Measurements from ENCODE around the gene ANKRD26. TPM values are rescaled to one million over a fixed set of nuclear protein-coding genes. Genes with fewer than 3 reads are reported as not detected.

Gene ANKRD26
- total and polyA plus RNA-seq, 8 donors = 1.2 to 46.1 (median 9.0) TPM

DNA sequence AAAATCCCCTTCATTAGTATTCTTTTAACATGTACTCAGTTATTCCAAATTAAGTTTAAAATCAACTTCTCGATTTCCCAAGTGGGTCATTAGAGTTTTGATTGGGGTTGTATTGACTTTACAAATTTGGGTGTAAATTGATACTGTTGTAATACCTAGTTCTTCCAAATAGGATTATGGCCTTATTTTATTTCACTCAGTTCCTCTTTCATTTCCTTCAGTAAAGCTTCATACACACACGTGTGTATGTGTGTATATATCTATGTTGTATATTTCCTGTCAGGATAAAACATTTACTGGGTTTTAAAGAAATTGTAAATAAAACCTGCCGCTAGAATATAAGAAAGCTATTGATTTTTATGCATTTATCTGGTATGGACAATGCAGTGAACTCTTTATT, 38.0 kb upstream of the ANKRD26 start:
- H3K36me3 ChIP-seq = peaks cover 19 to 97% (median 86%) of the 10 kb centered on the region in 4 donors
- no peaks in the 10 kb centered on the region for H3K4me1 ChIP-seq
- WGBS, 5 donors = 73 to 90% (median 86%) methylated on average over 3 of the region's 3 CpGs
- no peaks in the 10 kb centered on the region for H3K27me3 ChIP-seq
- no peak for DNase-seq
- no peak overlapping the region for H3K4me3 ChIP-seq
- no peak for TF ChIP-seq EP300 (IDR thresholded peaks at IDR 0.05)
- TF ChIP-seq POLR2AphosphoS5 (IDR thresholded peaks at IDR 0.05) = no peak
- TF ChIP-seq POLR2A (IDR thresholded peaks at IDR 0.05) = no peak
- TF ChIP-seq, protein P1, sequence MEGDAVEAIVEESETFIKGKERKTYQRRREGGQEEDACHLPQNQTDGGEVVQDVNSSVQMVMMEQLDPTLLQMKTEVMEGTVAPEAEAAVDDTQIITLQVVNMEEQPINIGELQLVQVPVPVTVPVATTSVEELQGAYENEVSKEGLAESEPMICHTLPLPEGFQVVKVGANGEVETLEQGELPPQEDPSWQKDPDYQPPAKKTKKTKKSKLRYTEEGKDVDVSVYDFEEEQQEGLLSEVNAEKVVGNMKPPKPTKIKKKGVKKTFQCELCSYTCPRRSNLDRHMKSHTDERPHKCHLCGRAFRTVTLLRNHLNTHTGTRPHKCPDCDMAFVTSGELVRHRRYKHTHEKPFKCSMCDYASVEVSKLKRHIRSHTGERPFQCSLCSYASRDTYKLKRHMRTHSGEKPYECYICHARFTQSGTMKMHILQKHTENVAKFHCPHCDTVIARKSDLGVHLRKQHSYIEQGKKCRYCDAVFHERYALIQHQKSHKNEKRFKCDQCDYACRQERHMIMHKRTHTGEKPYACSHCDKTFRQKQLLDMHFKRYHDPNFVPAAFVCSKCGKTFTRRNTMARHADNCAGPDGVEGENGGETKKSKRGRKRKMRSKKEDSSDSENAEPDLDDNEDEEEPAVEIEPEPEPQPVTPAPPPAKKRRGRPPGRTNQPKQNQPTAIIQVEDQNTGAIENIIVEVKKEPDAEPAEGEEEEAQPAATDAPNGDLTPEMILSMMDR (IDR thresholded peaks at IDR 0.05) = no peak
- intact Hi-C loops (cut with DNase I; ENCODE audit: low total_unique reads) = no loop called here
- H3K27ac ChIP-seq = no peak overlapping the region
- no peaks in the 10 kb centered on the region for H3K9me3 ChIP-seq

DNA sequence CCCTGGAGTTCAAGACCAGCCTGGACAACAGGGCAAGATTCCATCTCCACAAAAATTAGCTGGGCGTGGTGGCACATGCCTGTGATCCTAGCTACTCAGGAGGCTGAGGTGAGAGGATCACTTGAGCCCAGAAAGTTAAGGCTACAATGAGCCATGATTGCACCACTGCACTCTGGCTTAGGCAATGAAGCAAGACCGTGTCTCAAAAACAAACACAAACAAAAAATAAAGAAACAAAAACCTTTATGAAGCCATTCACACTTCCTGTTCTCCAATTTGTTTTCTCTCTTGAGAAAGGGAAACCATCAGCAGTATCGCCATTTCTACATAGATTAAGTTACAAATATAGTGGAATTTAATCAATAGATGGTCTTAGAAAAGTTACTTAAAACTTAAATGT, 34.1 kb upstream of the ANKRD26 start:
- H3K36me3 ChIP-seq = peaks cover 36 to 97% (median 88%) of the 10 kb centered on the region in 4 donors
- no peak overlapping the region for H3K27ac ChIP-seq
- no peak overlapping the region for H3K4me3 ChIP-seq
- H3K9me3 ChIP-seq = no peaks in the 10 kb centered on the region
- intact Hi-C loops (cut with DNase I; ENCODE audit: low total_unique reads) = no loop called here
- TF ChIP-seq, protein P1 (IDR thresholded peaks at IDR 0.05) = no peak
- TF ChIP-seq EP300 (IDR thresholded peaks at IDR 0.05) = no peak
- no peak for TF ChIP-seq POLR2A (IDR thresholded peaks at IDR 0.05)
- no peak for TF ChIP-seq POLR2AphosphoS5 (IDR thresholded peaks at IDR 0.05)
- 90 to 98% (median 92%) methylated on average over 3 of the region's 3 CpGs for WGBS, 5 donors
- no peaks in the 10 kb centered on the region for H3K27me3 ChIP-seq
- DNase-seq = no peak
- H3K4me1 ChIP-seq = no peaks in the 10 kb centered on the region

DNA sequence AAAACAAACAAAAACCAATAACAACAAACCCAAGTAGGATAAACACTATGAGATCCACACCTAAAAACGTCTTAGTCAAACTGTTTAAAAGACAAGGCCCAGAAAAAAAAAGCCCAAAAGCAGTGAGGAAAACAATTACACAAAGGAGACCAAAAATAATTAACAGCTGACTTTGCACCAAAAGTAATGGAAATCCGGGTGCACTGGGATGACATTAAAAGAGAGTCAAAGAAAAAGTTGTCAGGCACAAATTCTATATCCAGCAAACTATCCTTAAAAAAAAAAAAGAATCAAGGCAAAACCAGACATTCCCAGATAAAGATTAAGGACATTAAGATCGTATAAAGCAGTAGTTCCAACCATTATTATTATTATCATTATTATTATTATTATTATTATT, 7.9 kb upstream of the ANKRD26 start:
- H3K4me3 ChIP-seq = no peak overlapping the region
- H3K27ac ChIP-seq = no peak overlapping the region
- H3K27me3 ChIP-seq = no peaks in the 10 kb centered on the region
- no peak for DNase-seq
- H3K9me3 ChIP-seq = peaks cover 0 to 5% (median 0%) of the 10 kb centered on the region in 4 donors
- TF ChIP-seq POLR2AphosphoS5 (IDR thresholded peaks at IDR 0.05) (no peak), EP300 (IDR thresholded peaks at IDR 0.05) (no peak), POLR2A (IDR thresholded peaks at IDR 0.05) (no peak)
- TF ChIP-seq, protein P1 (IDR thresholded peaks at IDR 0.05) = no peak
- peaks cover 17 to 69% (median 57%) of the 10 kb centered on the region in 4 donors for H3K36me3 ChIP-seq
- no peaks in the 10 kb centered on the region for H3K4me1 ChIP-seq
- WGBS, 5 donors = 94 to 99% (median 95%) methylated on average over 3 of the region's 3 CpGs
- intact Hi-C loops (cut with DNase I; ENCODE audit: low total_unique reads) = no loop called here

DNA sequence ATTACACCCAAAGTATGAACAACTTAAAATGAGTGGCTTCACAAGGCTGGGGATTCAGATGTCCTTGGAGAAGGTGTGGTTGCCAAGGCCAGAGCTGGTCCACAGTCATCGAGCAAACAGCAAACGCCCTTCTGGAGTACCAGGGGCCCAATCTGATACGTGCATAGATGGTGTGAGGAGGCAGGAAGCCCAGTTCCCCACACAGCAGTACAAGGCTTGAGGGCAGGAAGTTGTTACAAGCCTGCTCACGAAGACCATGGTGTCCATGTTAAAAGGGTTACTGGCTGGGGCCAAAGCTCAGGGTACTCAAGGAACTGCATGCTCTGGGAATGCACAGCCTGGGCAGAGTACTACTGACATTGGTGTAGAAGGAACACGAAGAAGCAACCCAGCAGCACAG, 4.6 kb upstream of the ANKRD26 start:
- no peaks in the 10 kb centered on the region for H3K27me3 ChIP-seq
- intact Hi-C loops (cut with DNase I; ENCODE audit: low total_unique reads) = no loop called here
- H3K27ac ChIP-seq = no peak overlapping the region
- TF ChIP-seq POLR2AphosphoS5 (IDR thresholded peaks at IDR 0.05) (no peak), POLR2A (IDR thresholded peaks at IDR 0.05) (no peak), EP300 (IDR thresholded peaks at IDR 0.05) (no peak)
- TF ChIP-seq, protein P1 (IDR thresholded peaks at IDR 0.05) = no peak
- peaks cover 0 to 5% (median 0%) of the 10 kb centered on the region in 4 donors for H3K9me3 ChIP-seq
- H3K4me1 ChIP-seq = peaks cover 5 to 10% (median 7%) of the 10 kb centered on the region in 4 donors
- peak in 1 of 2 donors; percentile 9 for DNase-seq
- WGBS, 5 donors = 59 to 83% (median 81%) methylated on average over 5 of the region's 5 CpGs
- H3K4me3 ChIP-seq = no peak overlapping the region
- H3K36me3 ChIP-seq = peaks cover 0 to 37% (median 26%) of the 10 kb centered on the region in 4 donors
